ENCODE data around the gene SURF6.
"Not testable (repeated sequence)": the region's sequence is repeated elsewhere in the genome, so short reads cannot be mapped to it uniquely, and the experiment has no call there.

The SURF6 gene

GRCh38 chr9:133335924-133336811, at the start of gene SURF6:
Gene SURF6 (minus strand): TSS chr9:133336188. CDS start chr9:133336132, 56 bp downstream.
- H3K4me3 ChIP-seq (ENCODE audit: low read length): peak within 1 kb of the TSS; percentile 86
- no peak for TF ChIP-seq ZNF274 (IDR thresholded peaks at IDR 0.05; ENCODE audit: low read depth, low read length)

- TF ChIP-seq ZNF274 (IDR thresholded peaks at IDR 0.05; ENCODE audit: low read depth, low read length): no peak
- no peak overlapping the region for H3K4me3 ChIP-seq (ENCODE audit: low read length)
Measured at GRCh38 chr9:133385452-133385851, 49.5 kb upstream of the SURF6 start.

GRCh38 chr9:133384736-133385321, 48.8 kb upstream of the SURF6 start:
- H3K4me3 ChIP-seq (ENCODE audit: low read length): no peak overlapping the region
- TF ChIP-seq ZNF274 (IDR thresholded peaks at IDR 0.05; ENCODE audit: low read depth, low read length): no peak

- no peak for TF ChIP-seq ZNF274 (IDR thresholded peaks at IDR 0.05; ENCODE audit: low read depth, low read length)
- no peak overlapping the region for H3K4me3 ChIP-seq (ENCODE audit: low read length)
Measured at GRCh38 chr9:133383438-133383837, 47.5 kb upstream of the SURF6 start.

- no peak for TF ChIP-seq ZNF274 (IDR thresholded peaks at IDR 0.05; ENCODE audit: low read depth, low read length)
- no peak overlapping the region for H3K4me3 ChIP-seq (ENCODE audit: low read length)
Measured at GRCh38 chr9:133382507-133383141, 46.6 kb upstream of the SURF6 start.

- H3K4me3 ChIP-seq (ENCODE audit: low read length): no peak overlapping the region
- TF ChIP-seq ZNF274 (IDR thresholded peaks at IDR 0.05; ENCODE audit: low read depth, low read length): no peak
Measured at GRCh38 chr9:133380734-133381133, 44.7 kb upstream of the SURF6 start.

GRCh38 chr9:133379153-133380086, 43.4 kb upstream of the SURF6 start:
- no peak for TF ChIP-seq ZNF274 (IDR thresholded peaks at IDR 0.05; ENCODE audit: low read depth, low read length)
- no peak overlapping the region for H3K4me3 ChIP-seq (ENCODE audit: low read length)

- TF ChIP-seq ZNF274 (IDR thresholded peaks at IDR 0.05; ENCODE audit: low read depth, low read length): no peak
- no peak overlapping the region for H3K4me3 ChIP-seq (ENCODE audit: low read length)
Measured at GRCh38 chr9:133378408-133378962, 42.5 kb upstream of the SURF6 start.

- no peak overlapping the region for H3K4me3 ChIP-seq (ENCODE audit: low read length)
- no peak for TF ChIP-seq ZNF274 (IDR thresholded peaks at IDR 0.05; ENCODE audit: low read depth, low read length)
Measured at GRCh38 chr9:133377721-133378216, 41.8 kb upstream of the SURF6 start.

GRCh38 chr9:133377280-133377679, 41.3 kb upstream of the SURF6 start:
- not testable (repeated sequence) for H3K4me3 ChIP-seq (ENCODE audit: low read length)

- H3K4me3 ChIP-seq (ENCODE audit: low read length): peak within 1 kb of the TSS; percentile 91
- no peak for TF ChIP-seq ZNF274 (IDR thresholded peaks at IDR 0.05; ENCODE audit: low read depth, low read length)
Measured at GRCh38 chr9:133375724-133376654, 40.0 kb upstream of the SURF6 start, which contains the start of the genes STKLD1 and SURF4. Gene STKLD1 (plus strand): TSS chr9:133376366. CDS start chr9:133376474, 108 bp downstream. Gene SURF4 (minus strand): TSS chr9:133376060. CDS start chr9:133375969, 91 bp downstream.

GRCh38 chr9:133375116-133375723, 39.2 kb upstream of the SURF6 start:
- TF ChIP-seq ZNF274 (IDR thresholded peaks at IDR 0.05; ENCODE audit: low read depth, low read length): no peak
- peak overlapping the region; percentile 91 for H3K4me3 ChIP-seq (ENCODE audit: low read length)
